AG09319 (cell line): ENCODE data around the gene GALNT9.

Experiments used
- DNase-seq: peaks from one replicate; pipeline ENCODE4 v3.0.0-alpha.2; 2010; ENCODE audit warnings: low read depth; ENCODE audit errors: extremely low read depth
- TF ChIP-seq, protein P1 (sequence below): IDR thresholded peaks from 2 replicates; pipeline ENCODE4 v1.5.1; 2011; ENCODE audit warnings: low read depth, mild to moderate bottlenecking, inconsistent platforms, low read length, moderate library complexity

GALNT9 gene

DNA sequence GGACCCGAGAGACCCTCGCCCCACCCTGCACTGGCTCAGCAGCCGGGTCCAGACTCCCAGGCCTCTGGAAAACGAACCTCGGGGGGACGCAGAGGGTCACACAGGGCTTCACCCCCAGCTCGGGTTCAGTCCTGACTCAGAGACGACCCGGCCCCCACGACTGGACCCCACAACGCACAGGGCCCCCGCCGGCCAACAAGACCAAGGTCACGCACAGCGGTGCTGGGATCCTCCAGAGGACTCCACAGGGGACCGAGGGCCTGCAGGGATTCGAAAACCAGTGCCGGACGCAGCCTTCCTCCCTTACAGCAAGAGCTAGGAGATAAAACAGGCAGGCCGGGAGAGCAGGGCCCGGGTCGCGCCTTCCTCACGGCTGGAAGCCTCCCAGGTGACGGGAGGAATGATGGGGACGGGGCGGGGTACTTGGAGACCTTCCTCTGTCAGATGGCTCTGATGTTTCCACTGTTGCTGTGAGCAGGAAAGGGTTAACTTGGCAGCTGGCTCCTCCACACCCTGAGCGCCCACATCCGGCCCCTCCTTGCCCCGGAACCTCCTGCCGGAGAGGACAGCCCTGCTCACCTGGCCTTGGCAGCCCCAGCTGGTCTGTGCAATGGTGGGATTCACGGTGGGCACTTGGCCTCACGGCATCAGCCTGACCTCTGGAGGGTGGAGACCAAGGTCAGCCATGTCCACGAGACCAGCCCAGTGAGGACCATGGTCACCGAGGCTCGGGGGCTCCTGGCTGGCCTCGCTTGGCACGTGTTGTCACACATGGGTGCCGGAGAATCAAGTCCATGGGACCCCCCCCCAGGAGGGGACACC is 46.2 kb downstream of the GALNT9 start:
- DNase-seq: no peak

DNA sequence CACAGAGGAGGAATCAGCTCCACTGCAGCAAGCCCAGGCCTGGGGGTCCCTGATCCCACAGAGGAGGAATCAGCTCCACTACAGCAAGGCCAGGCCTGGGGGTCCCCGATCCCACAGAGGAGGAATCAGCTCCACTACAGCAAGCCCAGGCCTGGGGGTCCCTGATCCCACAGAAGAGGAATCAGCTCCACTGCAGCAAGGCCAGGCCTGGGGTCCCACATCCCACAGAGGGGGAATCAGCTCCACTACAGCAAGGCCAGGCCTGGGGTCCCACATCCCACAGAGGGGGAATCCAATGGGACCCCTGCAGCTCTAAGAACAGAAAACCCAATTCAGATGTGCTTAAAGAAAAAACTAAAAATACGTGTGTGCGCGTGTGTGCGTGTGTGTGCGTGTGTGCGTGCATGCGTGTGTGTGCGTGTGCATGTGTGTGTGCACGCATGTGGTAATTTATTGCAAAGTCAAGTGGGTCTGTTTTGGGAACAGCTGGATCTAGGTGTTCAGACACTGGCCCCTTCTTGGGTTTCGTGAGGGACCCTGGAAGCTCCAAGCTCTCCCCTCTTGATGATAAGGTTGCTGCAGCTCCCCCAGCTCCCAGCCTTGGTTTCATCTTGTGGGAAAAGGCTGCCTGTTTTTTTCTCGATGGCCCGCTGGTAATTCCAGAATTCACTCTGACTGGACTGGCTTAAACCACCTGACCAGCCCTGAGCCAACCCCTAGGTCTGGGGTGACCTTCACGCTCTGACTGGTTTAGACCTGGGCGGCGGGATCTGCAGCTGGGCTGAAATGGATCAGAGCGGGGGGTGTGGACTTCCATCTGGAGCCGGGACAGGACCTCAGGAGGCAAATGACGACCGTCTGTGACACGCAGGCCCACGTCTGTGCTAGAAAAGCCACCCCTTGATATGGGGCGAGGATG is 47.1 kb downstream of the GALNT9 start:
- TF ChIP-seq, protein P1, sequence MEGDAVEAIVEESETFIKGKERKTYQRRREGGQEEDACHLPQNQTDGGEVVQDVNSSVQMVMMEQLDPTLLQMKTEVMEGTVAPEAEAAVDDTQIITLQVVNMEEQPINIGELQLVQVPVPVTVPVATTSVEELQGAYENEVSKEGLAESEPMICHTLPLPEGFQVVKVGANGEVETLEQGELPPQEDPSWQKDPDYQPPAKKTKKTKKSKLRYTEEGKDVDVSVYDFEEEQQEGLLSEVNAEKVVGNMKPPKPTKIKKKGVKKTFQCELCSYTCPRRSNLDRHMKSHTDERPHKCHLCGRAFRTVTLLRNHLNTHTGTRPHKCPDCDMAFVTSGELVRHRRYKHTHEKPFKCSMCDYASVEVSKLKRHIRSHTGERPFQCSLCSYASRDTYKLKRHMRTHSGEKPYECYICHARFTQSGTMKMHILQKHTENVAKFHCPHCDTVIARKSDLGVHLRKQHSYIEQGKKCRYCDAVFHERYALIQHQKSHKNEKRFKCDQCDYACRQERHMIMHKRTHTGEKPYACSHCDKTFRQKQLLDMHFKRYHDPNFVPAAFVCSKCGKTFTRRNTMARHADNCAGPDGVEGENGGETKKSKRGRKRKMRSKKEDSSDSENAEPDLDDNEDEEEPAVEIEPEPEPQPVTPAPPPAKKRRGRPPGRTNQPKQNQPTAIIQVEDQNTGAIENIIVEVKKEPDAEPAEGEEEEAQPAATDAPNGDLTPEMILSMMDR: no peak
- no peak for DNase-seq

More for the DNA sequence above, 46.2 kb downstream of the GALNT9 start:
- TF ChIP-seq, protein P1: no peak

DNA sequence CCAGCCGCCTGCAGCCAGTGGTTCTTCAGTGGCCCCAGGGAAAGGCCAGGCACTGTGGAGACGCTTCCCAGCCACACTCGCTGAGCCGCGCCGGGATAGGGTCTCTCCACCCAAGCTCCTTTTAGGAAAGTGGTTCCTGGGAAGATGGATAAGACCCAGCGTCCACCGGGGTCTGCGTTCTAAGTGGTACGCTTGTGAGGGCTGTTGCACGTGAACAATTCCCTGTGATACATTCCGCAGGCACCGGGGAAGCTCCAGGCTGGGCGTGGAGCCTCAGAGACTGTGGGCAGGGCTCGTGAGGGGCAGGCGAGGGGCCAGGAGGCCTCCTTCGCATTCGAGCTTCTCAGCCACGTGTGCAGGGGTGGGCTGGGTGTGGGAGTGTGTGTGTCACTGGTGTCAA is 48.4 kb downstream of the GALNT9 start:
- no peak for DNase-seq
- TF ChIP-seq, protein P1: no peak

DNA sequence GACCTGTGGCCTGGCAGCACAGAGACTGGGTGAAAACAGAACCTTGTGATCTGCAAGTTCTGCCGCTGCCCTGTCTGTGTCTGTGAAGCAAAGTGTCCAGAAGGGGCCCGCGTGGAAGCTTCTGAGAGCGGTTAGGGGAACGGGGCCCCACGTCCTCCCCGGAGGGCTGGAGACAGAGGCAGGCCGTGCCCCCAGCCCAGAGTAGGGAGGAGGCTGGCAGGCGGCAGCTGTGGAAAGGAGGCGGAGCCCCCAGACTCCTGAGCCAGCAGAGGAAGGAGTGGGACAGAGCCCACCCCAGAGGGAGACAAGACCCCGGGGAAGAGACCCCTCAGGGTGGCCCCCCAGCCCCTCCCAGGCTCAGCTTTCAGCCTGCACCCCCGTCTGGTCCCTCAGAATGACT is 49.0 kb downstream of the GALNT9 start:
- no peak for DNase-seq
- TF ChIP-seq, protein P1: no peak

DNA sequence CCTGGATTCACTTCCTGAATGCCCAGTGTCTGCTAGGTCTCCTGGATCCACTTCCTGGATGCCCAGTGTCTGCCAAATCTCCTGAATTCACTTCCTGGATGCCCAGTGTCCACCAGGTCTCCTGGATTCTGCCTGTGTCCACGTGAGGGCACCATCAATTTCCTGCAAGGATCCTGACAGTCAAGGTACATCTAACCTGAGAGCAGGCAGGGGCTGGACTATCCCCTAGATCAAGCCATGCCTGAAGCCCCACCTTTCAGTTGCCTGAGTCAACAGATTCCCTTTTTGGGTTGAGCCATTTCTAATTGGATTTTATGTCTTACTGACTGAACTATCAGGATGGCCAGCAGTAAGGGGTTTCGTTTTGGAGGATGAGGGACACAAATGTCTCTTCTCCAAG is 49.5 kb downstream of the GALNT9 start:
- TF ChIP-seq, protein P1: no peak
- DNase-seq: no peak

DNA sequence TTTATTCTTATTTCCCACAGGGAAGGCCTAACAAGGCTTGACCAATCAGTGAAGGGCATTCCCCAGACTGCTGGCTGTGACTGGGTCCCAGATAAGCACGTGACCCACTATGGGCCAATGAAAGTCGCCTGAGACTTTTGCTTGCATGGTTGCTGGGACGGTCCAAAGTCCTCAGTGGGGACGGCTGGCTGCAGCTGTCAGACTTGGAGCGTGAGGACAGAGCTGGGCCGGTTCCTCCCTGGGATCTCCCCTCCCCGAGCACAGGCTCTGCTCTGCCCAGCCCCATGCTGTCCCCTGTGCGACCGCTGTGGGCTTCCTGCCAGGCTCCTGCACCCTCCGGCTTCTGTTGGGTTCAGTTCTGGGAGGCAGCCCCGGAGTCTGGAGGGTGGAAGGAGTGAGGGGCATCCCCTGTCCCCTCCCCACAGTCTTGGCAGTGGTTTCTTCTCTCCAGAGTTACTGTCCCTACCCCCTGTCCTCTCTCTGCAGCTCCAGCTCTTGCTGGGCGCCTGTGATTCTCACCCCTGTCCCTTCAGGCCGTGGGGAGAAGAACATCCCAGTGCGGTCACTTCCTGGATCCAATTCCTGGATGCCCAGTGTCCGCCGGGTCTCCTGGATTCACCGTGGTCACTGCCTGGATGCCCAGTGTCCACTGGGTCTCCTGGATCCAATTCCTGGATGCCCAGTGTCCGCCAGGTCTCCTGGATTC is 50.1 kb downstream of the GALNT9 start:
- TF ChIP-seq, protein P1: no peak
- DNase-seq: no peak
